Neuron (in vitro differentiated cells): ENCODE results near the gene PLXNB3.

Experiments used
- H2AFZ ChIP-seq: one replicate; pipeline ENCODE4 v1.6.1; 2013; ENCODE audit warnings: low read depth, mild to moderate bottlenecking, inconsistent platforms, low read length, moderate library complexity
- H3K27me3 ChIP-seq: one replicate; pipeline ENCODE4 v1.6.1; 2013; ENCODE audit warnings: low read length; ENCODE audit not compliant: insufficient read depth
- H3K36me3 ChIP-seq: one replicate; pipeline ENCODE4 v1.6.1; 2013; ENCODE audit warnings: low read length; ENCODE audit not compliant: insufficient read depth
- H3K4me1 ChIP-seq: one replicate; pipeline ENCODE4 v1.6.1; 2013; ENCODE audit warnings: low read length; ENCODE audit not compliant: insufficient read depth
- H3K4me3 ChIP-seq: 2 replicates; pipeline ENCODE4 v1.5.1; 2013; ENCODE audit warnings: mild to moderate bottlenecking, low read length, moderate library complexity
- H3K9me3 ChIP-seq: one replicate; pipeline ENCODE4 v1.6.1; 2013; ENCODE audit warnings: low read length

Gene PLXNB3

GRCh38 chrX:153776611-153777045 is 12.6 kb downstream of the PLXNB3 start:
- no peak overlapping the region for H2AFZ ChIP-seq
- H3K4me1 ChIP-seq = no peaks in the 10 kb centered on the region
- no peak overlapping the region for H3K4me3 ChIP-seq
- no peaks in the 10 kb centered on the region for H3K36me3 ChIP-seq
- no peaks in the 10 kb centered on the region for H3K9me3 ChIP-seq
- no peaks in the 10 kb centered on the region for H3K27me3 ChIP-seq

GRCh38 chrX:153777261-153778090 is 13.4 kb downstream of the PLXNB3 start:
- no peaks in the 10 kb centered on the region for H3K27me3 ChIP-seq
- H3K9me3 ChIP-seq = no peaks in the 10 kb centered on the region
- no peaks in the 10 kb centered on the region for H3K36me3 ChIP-seq
- no peak overlapping the region for H2AFZ ChIP-seq
- no peaks in the 10 kb centered on the region for H3K4me1 ChIP-seq
- no peak overlapping the region for H3K4me3 ChIP-seq

GRCh38 chrX:153778181-153778580 is 14.1 kb downstream of the PLXNB3 start:
- no peaks in the 10 kb centered on the region for H3K9me3 ChIP-seq
- no peak overlapping the region for H3K4me3 ChIP-seq
- H3K27me3 ChIP-seq = no peaks in the 10 kb centered on the region
- no peaks in the 10 kb centered on the region for H3K4me1 ChIP-seq
- H2AFZ ChIP-seq = no peak overlapping the region
- no peaks in the 10 kb centered on the region for H3K36me3 ChIP-seq

GRCh38 chrX:153778684-153779101 is 14.6 kb downstream of the PLXNB3 start:
- no peak overlapping the region for H2AFZ ChIP-seq

GRCh38 chrX:153779891-153780677 is 16.0 kb downstream of the PLXNB3 start:
- Histone ChIP-seq H3K36me3 (no peaks in the 10 kb centered on the region), H3K9me3 (no peaks in the 10 kb centered on the region), H3K4me3 (no peak overlapping the region), H3K27me3 (no peaks in the 10 kb centered on the region), H2AFZ (no peak overlapping the region), H3K4me1 (no peaks in the 10 kb centered on the region)

More at GRCh38 chrX:153778684-153779101, 14.6 kb downstream of the PLXNB3 start:
- no peaks in the 10 kb centered on the region for H3K36me3 ChIP-seq
- no peaks in the 10 kb centered on the region for H3K4me1 ChIP-seq
- H3K9me3 ChIP-seq = no peaks in the 10 kb centered on the region
- H3K27me3 ChIP-seq = no peaks in the 10 kb centered on the region
- H3K4me3 ChIP-seq = no peak overlapping the region

- no peak within 1 kb of the TSS for H3K4me3 ChIP-seq
- no peaks in the 10 kb centered on the region for H3K27me3 ChIP-seq
- no peaks in the 10 kb centered on the region for H3K36me3 ChIP-seq
- H3K9me3 ChIP-seq = no peaks in the 10 kb centered on the region
- no peaks in the 10 kb centered on the region for H3K4me1 ChIP-seq
- H2AFZ ChIP-seq = no peak within 1 kb of the TSS
These were observed 16.8 kb downstream of the PLXNB3 start, which contains the start of gene SRPK3 for GRCh38 chrX:153780678-153781427. TSS of gene SRPK3 (plus strand) at chrX:153781041. CDS start at chrX:153781087, 46 bp downstream.

- Histone ChIP-seq H3K4me3 (no peak overlapping the region), H2AFZ (no peak overlapping the region), H3K4me1 (no peaks in the 10 kb centered on the region), H3K9me3 (no peaks in the 10 kb centered on the region), H3K36me3 (no peaks in the 10 kb centered on the region), H3K27me3 (peaks cover 2% of the 10 kb centered on the region)
These were observed 17.5 kb downstream of the PLXNB3 start for GRCh38 chrX:153781428-153782047.

- H3K9me3 ChIP-seq = no peaks in the 10 kb centered on the region
- no peaks in the 10 kb centered on the region for H3K4me1 ChIP-seq
- H3K27me3 ChIP-seq = peaks cover 2% of the 10 kb centered on the region
- peaks cover 1% of the 10 kb centered on the region for H3K36me3 ChIP-seq
- H2AFZ ChIP-seq = no peak overlapping the region
- no peak overlapping the region for H3K4me3 ChIP-seq
These were observed 18.3 kb downstream of the PLXNB3 start for GRCh38 chrX:153782313-153782712.

- no peak overlapping the region for H2AFZ ChIP-seq
- no peaks in the 10 kb centered on the region for H3K9me3 ChIP-seq
- peaks cover 4% of the 10 kb centered on the region for H3K36me3 ChIP-seq
- no peak overlapping the region for H3K4me3 ChIP-seq
- peaks cover 2% of the 10 kb centered on the region for H3K27me3 ChIP-seq
- no peaks in the 10 kb centered on the region for H3K4me1 ChIP-seq
These were observed 18.8 kb downstream of the PLXNB3 start for GRCh38 chrX:153782871-153783270.

GRCh38 chrX:153783378-153784013 is 19.4 kb downstream of the PLXNB3 start:
- no peaks in the 10 kb centered on the region for H3K9me3 ChIP-seq
- peaks cover 2% of the 10 kb centered on the region for H3K27me3 ChIP-seq
- H3K4me3 ChIP-seq = no peak overlapping the region
- peaks cover 4% of the 10 kb centered on the region for H3K36me3 ChIP-seq
- H3K4me1 ChIP-seq = no peaks in the 10 kb centered on the region
- no peak overlapping the region for H2AFZ ChIP-seq

- Histone ChIP-seq H3K36me3 (peaks cover 4% of the 10 kb centered on the region), H3K4me1 (no peaks in the 10 kb centered on the region), H3K4me3 (no peak overlapping the region), H3K9me3 (no peaks in the 10 kb centered on the region), H2AFZ (no peak overlapping the region), H3K27me3 (peaks cover 2% of the 10 kb centered on the region)
These were observed 20.4 kb downstream of the PLXNB3 start for GRCh38 chrX:153784325-153784967.

GRCh38 chrX:153786669-153787068 is 22.6 kb downstream of the PLXNB3 start:
- H3K9me3 ChIP-seq = no peaks in the 10 kb centered on the region
- peaks cover 2% of the 10 kb centered on the region for H3K27me3 ChIP-seq
- no peak overlapping the region for H3K4me3 ChIP-seq
- H3K4me1 ChIP-seq = no peaks in the 10 kb centered on the region
- H3K36me3 ChIP-seq = peaks cover 4% of the 10 kb centered on the region
- no peak overlapping the region for H2AFZ ChIP-seq
